ENCODE results near the gene LIX1L. TPM values are rescaled to one million over a fixed set of nuclear protein-coding genes. Genes with fewer than 3 reads are reported as not detected.

LIX1L gene
- total and polyA plus RNA-seq, 2 donors, result 13.1 to 22.0 TPM

- Histone ChIP-seq H3K27ac (ENCODE audit: low read depth in 1 of 2, low read length in 1 of 2) (peak overlapping the region; percentile 85 to 98), H3K9me3 (ENCODE audit: control insufficient read depth in 2 of 2, insufficient read depth in 1 of 2, low read length in 1 of 2) (no peaks in the 10 kb centered on the region), H3K36me3 (ENCODE audit: control insufficient read depth in 2 of 2, insufficient read depth in 2 of 2, low read length in 1 of 2) (no peaks in the 10 kb centered on the region), H3K27me3 (ENCODE audit: control insufficient read depth in 2 of 2, insufficient read depth in 1 of 2, low read length in 1 of 2) (no peaks in the 10 kb centered on the region), H3K4me3 (ENCODE audit: low read length in 2 of 2) (peak overlapping the region in 1 of 2 donors; percentile 16), H3K4me1 (ENCODE audit: control insufficient read depth in 2 of 2, insufficient read depth in 2 of 2, low read length in 2 of 2) (peaks cover 34 to 78% of the 10 kb centered on the region in 2 donors)
- no peak for DNase-seq (ENCODE audit: low read depth in 6 of 9, low spot score in 9 of 9)
- WGBS, result 96% methylated on average over 1 of the region's 1 CpG
Observed at GRCh38 chr1:145980457-145980994, 22.7 kb upstream of the LIX1L start.

- H3K27me3 ChIP-seq (ENCODE audit: control insufficient read depth in 2 of 2, insufficient read depth in 1 of 2, low read length in 1 of 2), result no peaks in the 10 kb centered on the region
- H3K9me3 ChIP-seq (ENCODE audit: control insufficient read depth in 2 of 2, insufficient read depth in 1 of 2, low read length in 1 of 2), result no peaks in the 10 kb centered on the region
- H3K27ac ChIP-seq (ENCODE audit: low read depth in 1 of 2, low read length in 1 of 2), result peak overlapping the region; percentile 96 to 98
- peak overlapping the region in 1 of 2 donors; percentile 38 for H3K4me3 ChIP-seq (ENCODE audit: low read length in 2 of 2)
- peak in 1 of 9 donors; percentile 72 for DNase-seq (ENCODE audit: low read depth in 6 of 9, low spot score in 9 of 9)
- no peaks in the 10 kb centered on the region for H3K36me3 ChIP-seq (ENCODE audit: control insufficient read depth in 2 of 2, insufficient read depth in 2 of 2, low read length in 1 of 2)
- H3K4me1 ChIP-seq (ENCODE audit: control insufficient read depth in 2 of 2, insufficient read depth in 2 of 2, low read length in 2 of 2), result peaks cover 31 to 71% of the 10 kb centered on the region in 2 donors
- WGBS, result 32% methylated on average over 7 of the region's 7 CpGs
Observed at GRCh38 chr1:145979746-145980456, 22.1 kb upstream of the LIX1L start.

- peak in 5 of 9 donors; percentile 50 to 90 (median 74) for DNase-seq (ENCODE audit: low read depth in 6 of 9, low spot score in 9 of 9)
- H3K4me1 ChIP-seq (ENCODE audit: control insufficient read depth in 2 of 2, insufficient read depth in 2 of 2, low read length in 2 of 2), result peaks cover 31 to 65% of the 10 kb centered on the region in 2 donors
- H3K9me3 ChIP-seq (ENCODE audit: control insufficient read depth in 2 of 2, insufficient read depth in 1 of 2, low read length in 1 of 2), result no peaks in the 10 kb centered on the region
- no peaks in the 10 kb centered on the region for H3K36me3 ChIP-seq (ENCODE audit: control insufficient read depth in 2 of 2, insufficient read depth in 2 of 2, low read length in 1 of 2)
- H3K4me3 ChIP-seq (ENCODE audit: low read length in 2 of 2), result peak overlapping the region; percentile 22 to 38
- peak overlapping the region; percentile 96 to 98 for H3K27ac ChIP-seq (ENCODE audit: low read depth in 1 of 2, low read length in 1 of 2)
- 25% methylated on average over 9 of the region's 9 CpGs for WGBS
- H3K27me3 ChIP-seq (ENCODE audit: control insufficient read depth in 2 of 2, insufficient read depth in 1 of 2, low read length in 1 of 2), result no peaks in the 10 kb centered on the region
Observed at GRCh38 chr1:145978854-145979745, 21.3 kb upstream of the LIX1L start.

- H3K27me3 ChIP-seq (ENCODE audit: control insufficient read depth in 2 of 2, insufficient read depth in 1 of 2, low read length in 1 of 2), result no peaks in the 10 kb centered on the region
- H3K4me3 ChIP-seq (ENCODE audit: low read length in 2 of 2), result peak overlapping the region in 1 of 2 donors; percentile 38
- peak overlapping the region; percentile 96 to 98 for H3K27ac ChIP-seq (ENCODE audit: low read depth in 1 of 2, low read length in 1 of 2)
- DNase-seq (ENCODE audit: low read depth in 6 of 9, low spot score in 9 of 9), result no peak
- peaks cover 31 to 63% of the 10 kb centered on the region in 2 donors for H3K4me1 ChIP-seq (ENCODE audit: control insufficient read depth in 2 of 2, insufficient read depth in 2 of 2, low read length in 2 of 2)
- no peaks in the 10 kb centered on the region for H3K9me3 ChIP-seq (ENCODE audit: control insufficient read depth in 2 of 2, insufficient read depth in 1 of 2, low read length in 1 of 2)
- no peaks in the 10 kb centered on the region for H3K36me3 ChIP-seq (ENCODE audit: control insufficient read depth in 2 of 2, insufficient read depth in 2 of 2, low read length in 1 of 2)
Observed at GRCh38 chr1:145978471-145978853, 20.6 kb upstream of the LIX1L start.

- Histone ChIP-seq H3K27ac (ENCODE audit: low read depth in 1 of 2, low read length in 1 of 2) (peak overlapping the region; percentile 96 to 98), H3K36me3 (ENCODE audit: control insufficient read depth in 2 of 2, insufficient read depth in 2 of 2, low read length in 1 of 2) (no peaks in the 10 kb centered on the region), H3K4me1 (ENCODE audit: control insufficient read depth in 2 of 2, insufficient read depth in 2 of 2, low read length in 2 of 2) (peaks cover 31 to 57% of the 10 kb centered on the region in 2 donors), H3K9me3 (ENCODE audit: control insufficient read depth in 2 of 2, insufficient read depth in 1 of 2, low read length in 1 of 2) (no peaks in the 10 kb centered on the region), H3K27me3 (ENCODE audit: control insufficient read depth in 2 of 2, insufficient read depth in 1 of 2, low read length in 1 of 2) (no peaks in the 10 kb centered on the region), H3K4me3 (ENCODE audit: low read length in 2 of 2) (peak overlapping the region in 1 of 2 donors; percentile 10)
- WGBS, result 28% methylated on average over 9 of the region's 9 CpGs
- DNase-seq (ENCODE audit: low read depth in 6 of 9, low spot score in 9 of 9), result peak in 5 of 9 donors; percentile 75 to 91 (median 87)
Observed at GRCh38 chr1:145977486-145978470, 20.0 kb upstream of the LIX1L start.

GRCh38 chr1:145977016-145977415 is 19.2 kb upstream of the LIX1L start:
- no peaks in the 10 kb centered on the region for H3K36me3 ChIP-seq (ENCODE audit: control insufficient read depth in 2 of 2, insufficient read depth in 2 of 2, low read length in 1 of 2)
- WGBS, result 93% methylated on average over 5 of the region's 5 CpGs
- H3K9me3 ChIP-seq (ENCODE audit: control insufficient read depth in 2 of 2, insufficient read depth in 1 of 2, low read length in 1 of 2), result no peaks in the 10 kb centered on the region
- no peak overlapping the region for H3K27ac ChIP-seq (ENCODE audit: low read depth in 1 of 2, low read length in 1 of 2)
- H3K4me1 ChIP-seq (ENCODE audit: control insufficient read depth in 2 of 2, insufficient read depth in 2 of 2, low read length in 2 of 2), result peaks cover 31 to 50% of the 10 kb centered on the region in 2 donors
- DNase-seq (ENCODE audit: low read depth in 6 of 9, low spot score in 9 of 9), result no peak
- no peaks in the 10 kb centered on the region for H3K27me3 ChIP-seq (ENCODE audit: control insufficient read depth in 2 of 2, insufficient read depth in 1 of 2, low read length in 1 of 2)
- no peak overlapping the region for H3K4me3 ChIP-seq (ENCODE audit: low read length in 2 of 2)

GRCh38 chr1:145975216-145975615 is 17.4 kb upstream of the LIX1L start:
- WGBS, result 94% methylated on average over 4 of the region's 4 CpGs
- Histone ChIP-seq H3K9me3 (ENCODE audit: control insufficient read depth in 2 of 2, insufficient read depth in 1 of 2, low read length in 1 of 2) (no peaks in the 10 kb centered on the region), H3K36me3 (ENCODE audit: control insufficient read depth in 2 of 2, insufficient read depth in 2 of 2, low read length in 1 of 2) (no peaks in the 10 kb centered on the region), H3K27me3 (ENCODE audit: control insufficient read depth in 2 of 2, insufficient read depth in 1 of 2, low read length in 1 of 2) (no peaks in the 10 kb centered on the region), H3K4me3 (ENCODE audit: low read length in 2 of 2) (no peak overlapping the region), H3K4me1 (ENCODE audit: control insufficient read depth in 2 of 2, insufficient read depth in 2 of 2, low read length in 2 of 2) (peaks cover 26 to 32% of the 10 kb centered on the region in 2 donors), H3K27ac (ENCODE audit: low read depth in 1 of 2, low read length in 1 of 2) (no peak overlapping the region)
- DNase-seq (ENCODE audit: low read depth in 6 of 9, low spot score in 9 of 9), result no peak

GRCh38 chr1:145974721-145975120 is 16.9 kb upstream of the LIX1L start:
- WGBS, result 96% methylated on average over 7 of the region's 7 CpGs
- H3K4me3 ChIP-seq (ENCODE audit: low read length in 2 of 2), result no peak overlapping the region
- H3K36me3 ChIP-seq (ENCODE audit: control insufficient read depth in 2 of 2, insufficient read depth in 2 of 2, low read length in 1 of 2), result no peaks in the 10 kb centered on the region
- DNase-seq (ENCODE audit: low read depth in 6 of 9, low spot score in 9 of 9), result no peak
- no peaks in the 10 kb centered on the region for H3K9me3 ChIP-seq (ENCODE audit: control insufficient read depth in 2 of 2, insufficient read depth in 1 of 2, low read length in 1 of 2)
- H3K27ac ChIP-seq (ENCODE audit: low read depth in 1 of 2, low read length in 1 of 2), result no peak overlapping the region
- no peaks in the 10 kb centered on the region for H3K27me3 ChIP-seq (ENCODE audit: control insufficient read depth in 2 of 2, insufficient read depth in 1 of 2, low read length in 1 of 2)
- peaks cover 22 to 28% of the 10 kb centered on the region in 2 donors for H3K4me1 ChIP-seq (ENCODE audit: control insufficient read depth in 2 of 2, insufficient read depth in 2 of 2, low read length in 2 of 2)

Measured in thymus (tissue), 11 donors.